HG02623 (cell line): ENCODE data around the gene NUMB.

Source experiments
- ATAC-seq: cut with Tn5 transposase; IDR thresholded peaks from one replicate; pipeline ENCODE4 v1.9.1; 2021; ENCODE audit warnings: moderate library complexity; ENCODE audit not compliant: unreplicated experiment

The NUMB gene

GRCh38 chr14:73262427-73263183 is 195.7 kb downstream of the NUMB start:
- no peak for ATAC-seq

GRCh38 chr14:73261520-73262426 is 196.6 kb downstream of the NUMB start:
- no peak for ATAC-seq

- ATAC-seq: no peak
These were observed 197.3 kb downstream of the NUMB start for GRCh38 chr14:73261075-73261474.

DNA sequence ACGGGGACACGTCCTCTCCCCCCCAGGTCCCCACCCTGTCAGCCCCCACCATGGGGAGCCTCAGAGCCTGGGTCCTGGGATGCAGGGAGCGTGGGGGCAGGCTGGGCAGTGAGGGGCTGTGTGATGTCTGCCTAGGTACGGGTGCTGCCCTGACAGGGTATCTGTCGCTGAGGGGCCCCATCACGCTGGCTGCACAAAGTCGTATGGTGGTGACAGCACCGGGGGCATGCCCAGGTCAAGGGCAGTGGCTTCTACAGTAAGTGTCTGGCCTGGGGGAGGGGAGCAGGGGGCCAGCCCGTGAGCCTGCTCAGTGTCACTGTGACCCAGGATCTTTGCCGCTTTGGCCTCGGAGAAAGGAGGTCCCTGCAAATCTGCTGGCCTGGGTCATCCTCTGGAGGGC is 197.8 kb downstream of the NUMB start:
- no peak for ATAC-seq

GRCh38 chr14:73259837-73260236 is 198.5 kb downstream of the NUMB start:
- ATAC-seq: no peak

- no peak for ATAC-seq
These were observed 199.3 kb downstream of the NUMB start for GRCh38 chr14:73258845-73259611.

DNA sequence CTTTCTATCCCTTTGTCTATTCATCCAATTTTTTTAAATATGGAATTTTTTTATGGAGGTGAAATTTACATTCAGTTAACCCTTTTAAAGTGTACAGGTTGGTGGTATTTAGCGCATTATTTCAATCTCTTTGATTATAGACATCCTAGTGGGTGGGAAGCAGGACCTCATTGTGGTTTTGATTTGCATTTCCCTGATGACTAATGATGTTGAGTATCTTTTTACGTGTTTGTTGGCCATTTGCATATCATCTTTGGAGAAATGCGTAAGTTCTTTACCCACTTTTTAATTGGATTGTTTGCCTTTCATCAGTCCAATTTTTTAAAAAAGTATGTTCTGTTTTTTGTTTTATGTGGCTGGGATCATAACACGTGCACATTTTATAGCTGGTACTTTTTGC is 200.3 kb downstream of the NUMB start:
- ATAC-seq: no peak

- no peak for ATAC-seq
These were observed 202.6 kb downstream of the NUMB start for GRCh38 chr14:73255693-73256225.

DNA sequence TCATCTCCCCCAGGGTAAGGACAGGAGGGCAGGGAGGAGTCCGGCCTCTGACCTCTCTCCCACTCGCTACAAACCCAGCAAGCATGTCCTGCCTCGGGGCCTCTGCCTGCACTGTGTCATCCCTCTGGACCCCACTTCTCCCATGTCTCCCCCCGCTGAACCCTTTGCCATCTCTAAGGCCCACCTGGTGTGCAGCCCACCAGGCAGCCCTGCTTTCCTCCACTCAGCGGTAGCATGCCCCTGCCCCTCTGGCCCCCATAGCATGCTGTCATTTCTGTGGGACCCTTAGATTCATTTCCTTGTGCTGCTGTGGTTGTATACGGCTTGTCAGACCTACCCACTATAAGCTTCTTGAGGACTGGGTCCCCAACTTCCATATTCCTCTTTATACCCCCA is 203.3 kb downstream of the NUMB start:
- ATAC-seq: no peak

DNA sequence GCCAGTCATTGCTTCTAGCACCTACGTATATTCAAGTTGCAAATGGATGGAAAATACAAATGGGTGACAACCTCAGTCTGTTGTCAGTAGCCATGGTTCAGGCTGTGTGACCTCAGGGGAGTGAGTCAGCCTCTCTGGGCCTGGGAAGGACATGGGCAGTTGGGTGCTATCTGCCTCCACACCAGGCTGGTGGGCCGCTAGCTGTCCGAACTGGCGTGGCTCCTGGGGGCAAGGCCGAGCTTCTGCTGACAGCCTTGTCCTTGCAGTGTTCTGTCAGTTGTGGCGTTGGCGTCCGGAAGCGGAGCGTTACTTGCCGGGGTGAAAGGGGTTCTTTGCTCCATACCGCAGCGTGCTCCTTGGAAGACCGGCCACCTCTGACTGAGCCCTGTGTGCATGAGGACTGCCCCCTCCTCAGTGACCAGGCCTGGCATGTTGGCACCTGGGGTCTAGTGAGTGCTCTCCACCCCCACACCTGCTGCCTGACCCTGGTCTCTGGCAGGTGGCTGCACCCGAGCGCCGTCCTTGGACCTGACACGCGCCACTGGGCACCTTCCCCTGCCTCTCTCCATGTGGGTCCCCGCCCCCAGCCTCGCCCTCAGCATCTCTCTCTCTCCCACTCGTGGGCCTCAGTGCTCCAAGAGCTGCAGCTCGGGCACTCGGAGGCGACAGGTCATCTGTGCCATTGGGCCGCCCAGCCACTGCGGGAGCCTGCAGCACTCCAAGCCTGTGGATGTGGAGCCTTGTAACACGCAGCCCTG is 203.9 kb downstream of the NUMB start:
- ATAC-seq: no peak

GRCh38 chr14:73253721-73254120 is 204.6 kb downstream of the NUMB start:
- no peak for ATAC-seq

- no peak for ATAC-seq
These were observed 205.1 kb downstream of the NUMB start for GRCh38 chr14:73253323-73253610.

DNA sequence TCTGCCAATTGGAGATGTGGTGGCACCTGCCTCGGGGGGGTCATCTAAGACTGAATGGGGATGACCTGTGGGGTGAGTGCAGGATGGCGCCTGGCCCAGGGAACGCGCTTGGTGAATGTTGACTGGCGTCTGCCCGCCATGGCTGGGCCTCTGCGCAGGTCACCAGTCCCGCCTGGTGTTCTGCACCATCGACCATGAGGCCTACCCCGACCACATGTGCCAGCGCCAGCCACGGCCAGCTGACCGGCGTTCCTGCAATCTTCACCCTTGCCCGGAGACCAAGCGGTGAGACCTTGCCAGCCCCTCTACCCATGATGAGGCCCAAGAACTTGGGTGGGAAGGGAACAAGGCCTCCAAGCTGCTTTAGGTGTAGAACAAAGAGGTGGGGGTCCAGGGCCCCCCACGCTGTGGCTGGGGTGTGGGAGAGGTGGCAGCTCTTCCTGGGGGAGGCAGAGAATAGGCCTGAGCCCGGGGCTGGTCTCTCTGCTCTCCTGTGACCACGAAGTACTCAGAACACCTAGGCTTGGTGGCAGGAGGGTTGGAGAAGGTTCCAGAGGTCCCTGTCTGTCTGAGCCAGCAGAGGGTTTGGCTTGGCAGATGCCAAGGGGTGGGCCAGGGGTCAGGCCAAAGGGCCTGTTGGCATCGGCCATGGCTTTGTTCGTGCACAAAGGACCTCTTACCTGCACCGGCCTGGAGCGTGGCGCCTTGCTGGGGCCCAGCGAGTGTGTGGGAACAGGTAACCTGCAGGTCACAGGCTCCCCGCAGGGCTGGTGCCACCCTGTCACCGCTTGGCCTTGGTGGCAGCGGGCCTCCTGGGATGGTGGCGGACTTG is 205.6 kb downstream of the NUMB start:
- no peak for ATAC-seq

GRCh38 chr14:73251516-73252215 is 206.7 kb downstream of the NUMB start:
- ATAC-seq: no peak

- no peak for ATAC-seq
These were observed 207.4 kb downstream of the NUMB start for GRCh38 chr14:73250781-73251500.

DNA sequence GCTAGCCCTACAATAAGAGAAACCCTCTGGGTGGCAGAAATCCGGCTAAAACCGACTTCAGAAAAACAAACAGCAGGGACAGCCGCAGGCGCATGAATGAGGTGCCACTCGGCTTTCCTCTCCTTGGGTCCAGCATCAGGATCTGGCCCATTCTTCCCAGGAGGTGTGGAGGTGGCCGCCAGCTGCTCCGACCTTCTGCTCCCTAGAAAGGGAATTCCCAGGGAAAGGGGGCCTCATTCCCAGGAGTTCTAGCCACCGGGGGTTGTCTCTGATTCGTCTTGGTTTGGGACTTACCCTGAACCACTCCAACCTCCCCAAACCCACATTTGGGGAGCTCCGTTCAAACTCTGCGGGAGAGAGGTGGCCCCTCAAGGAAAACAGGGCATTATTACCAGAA is 208.0 kb downstream of the NUMB start:
- no peak for ATAC-seq

- no peak for ATAC-seq
These were observed 208.6 kb downstream of the NUMB start for GRCh38 chr14:73249564-73250316.

DNA sequence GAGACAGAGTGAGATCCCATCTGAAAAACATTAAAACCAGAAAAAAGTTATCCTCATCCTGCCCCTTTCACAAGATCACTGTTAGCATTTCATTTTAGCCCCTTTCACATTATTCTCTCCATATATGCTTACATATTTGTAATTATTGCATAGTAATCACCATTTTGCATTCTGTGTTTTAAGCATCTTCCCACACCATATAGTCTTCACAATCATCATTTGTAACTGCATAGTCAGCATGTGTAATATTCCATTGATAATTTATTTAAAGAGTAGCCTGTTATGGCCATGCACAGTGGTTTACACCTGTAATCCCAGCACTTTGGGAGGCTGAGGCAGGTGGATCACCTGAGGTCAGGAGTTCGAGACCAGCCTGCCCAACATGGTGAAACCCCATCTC is 209.2 kb downstream of the NUMB start:
- ATAC-seq: no peak
